K562 (cell line): Measurements from ENCODE around the gene PRRT1.

ENCODE experiments used
- CTCF ChIP-seq, 3 experiments: IDR thresholded peaks in 2 of 3; conservative IDR thresholded peaks in 1 of 3; 2 replicates each; pipeline ENCODE4 v1.5.1; 2011 to 2012; ENCODE audit warnings: low read length in 3 of 3, mild to moderate bottlenecking in 3 of 3, control low read depth in 2 of 3, improper control_type of control experiment in 1 of 3, inconsistent platforms in 1 of 3, low read depth in 1 of 3, mixed read lengths in 1 of 3, moderate library complexity in 1 of 3; ENCODE audit not compliant: insufficient read depth in 2 of 3
- DLX4 ChIP-seq: fragments of 250-450 bp; sonication (Bioruptor Pico); IDR thresholded peaks from 2 replicates; pipeline ENCODE4 v1.6.1; 2021; ENCODE audit warnings: mild to moderate bottlenecking
- GATAD2B ChIP-seq: fragments of 450-650 bp; IDR thresholded peaks from 2 replicates; pipeline ENCODE4 v1.6.1; 2017; ENCODE audit warnings: mild to moderate bottlenecking, borderline replicate concordance
- PTTG1 ChIP-seq: fragments of 450-650 bp; IDR thresholded peaks from 2 replicates; pipeline ENCODE4 v1.6.1; 2016; ENCODE audit warnings: low read depth, mild to moderate bottlenecking, missing genetic modification characterization, missing compliant biosample characterization
- RNF2 ChIP-seq: sonication (generic); IDR thresholded peaks from 2 replicates; pipeline ENCODE4 v1.6.1; 2016
- SRF ChIP-seq, 2 experiments: fragments of 250-450, 450-650 bp in 1 of 2; sonication (Bioruptor Pico) in 1 of 2; sonication (generic) in 1 of 2; formaldehyde crosslinking; IDR thresholded peaks; 2 replicates each; pipeline versions ENCODE4 v1.5.0 to v1.5.1; 2020 to 2022; ENCODE audit warnings: mild to moderate bottlenecking in 1 of 2, missing genetic modification reagents in 1 of 2
- TCF7L2 ChIP-seq: fragments of 150-350 bp; IDR thresholded peaks from 2 replicates; pipeline ENCODE4 v1.6.1; 2016; ENCODE audit warnings: low read depth, mild to moderate bottlenecking, low read length, moderate library complexity
- ZEB2 ChIP-seq: fragments of 450-650 bp; IDR thresholded peaks from 2 replicates; pipeline ENCODE4 v1.6.1; 2016
- ZNF280B ChIP-seq: fragments of 250-450 bp; sonication (Bioruptor Pico); IDR thresholded peaks from 2 replicates; pipeline ENCODE4 v1.5.1; 2021; ENCODE audit warnings: mild to moderate bottlenecking

DNA sequence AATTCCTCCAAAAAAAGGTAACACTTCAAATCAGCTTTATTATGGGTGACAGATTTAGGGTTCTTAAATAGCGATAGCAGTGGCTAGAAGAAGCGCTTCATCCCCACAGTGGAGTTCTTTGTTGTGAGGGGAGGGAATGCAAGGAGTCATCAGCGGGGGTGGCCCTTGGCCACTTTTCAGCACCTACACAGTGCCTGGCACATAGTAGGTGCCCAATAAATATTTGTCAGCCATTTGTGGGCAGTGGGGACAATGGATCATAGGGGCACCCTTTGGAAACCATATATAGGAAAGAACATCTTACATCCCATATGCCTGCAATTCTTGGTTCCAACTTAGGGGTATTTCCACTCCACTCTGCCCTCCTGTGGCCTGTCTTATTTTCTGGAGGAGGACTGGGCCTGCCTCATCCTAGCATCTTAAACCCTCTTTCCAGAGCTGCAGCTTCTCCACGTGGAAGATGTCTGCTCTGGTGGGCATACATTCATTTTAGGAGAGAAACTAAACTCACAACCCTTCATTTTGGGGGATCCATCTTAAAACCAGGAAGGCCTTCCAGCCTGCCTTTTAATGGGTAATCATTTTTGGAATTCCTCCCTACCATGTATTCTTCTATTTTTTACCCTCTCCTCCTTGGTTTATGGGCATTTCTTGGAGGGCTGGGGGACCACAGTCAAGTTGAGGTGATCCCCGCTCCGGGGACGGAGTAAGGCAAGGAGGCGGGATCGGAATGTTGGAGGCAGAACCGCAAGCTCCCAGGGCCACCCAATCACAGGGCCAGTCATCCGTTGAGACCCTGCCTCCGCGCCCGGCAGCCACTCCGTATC is 43.3 kb upstream of the PRRT1 start:
- TF ChIP-seq GATAD2B (no peak), RNF2 (no peak), CTCF (IDR thresholded peaks at IDR 0.05 in 2 of 3, conservative IDR thresholded peaks at IDR 0.05 in 1 of 3; ENCODE audit: insufficient read depth in 2 of 3, low read depth in 1 of 3, low read length in 3 of 3) (peak; percentile 72 to 96 (median 85)), ZNF280B (CRISPR knock-in tag) (no peak), TCF7L2 (no peak), DLX4 (CRISPR knock-in tag) (no peak), SRF (CRISPR knock-in tag; IDR thresholded peaks at IDR 0.05) (peak in 1 of 2 experiments; percentile 64; a peak in 1 of 4 replicates), ZEB2 (no peak), PTTG1 (tag) (no peak)
